Lung (tissue), 12 donors: ENCODE results near the gene MSRB1. TPM values are rescaled to one million over a fixed set of nuclear protein-coding genes. Genes with fewer than 3 reads are reported as not detected.
"Not testable (repeated sequence)": the region's sequence is repeated elsewhere in the genome, so short reads cannot be mapped to it uniquely, and the experiment has no call there.

Experiments
- ATAC-seq: fragments of 200-7000 bp; cut with Tn5 transposase; one replicate; pipeline ENCODE4 v1.9.1; 2020; ENCODE audit warnings: moderate number of reproducible peaks; ENCODE audit not compliant: insufficient read depth, low FRiP score
- DNase-seq, 3 donors: peaks; one replicate each; pipeline ENCODE4 v3.0.0-alpha.2; 2013 to 2017
- H3K27ac ChIP-seq, 2 donors: one replicate each; pipeline ENCODE4 v1.5.1; 2013; ENCODE audit warnings: mild to moderate bottlenecking in 2 of 2, moderate library complexity in 2 of 2, control low read depth in 1 of 2, inconsistent platforms in 1 of 2, low read depth in 1 of 2, low read length in 1 of 2
- H3K27me3 ChIP-seq, 3 donors: one replicate each; pipeline ENCODE4 v1.5.1; 2013; ENCODE audit warnings: low read length in 2 of 3; ENCODE audit not compliant: control insufficient read depth in 3 of 3, insufficient read depth in 3 of 3
- H3K36me3 ChIP-seq, 4 donors: one replicate each; pipeline ENCODE4 v1.5.1; 2013; ENCODE audit warnings: low read length in 4 of 4, mild to moderate bottlenecking in 1 of 4, moderate library complexity in 1 of 4; ENCODE audit not compliant: control insufficient read depth in 4 of 4, insufficient read depth in 4 of 4
- H3K4me1 ChIP-seq, 5 donors: one replicate each; pipeline ENCODE4 v1.5.1; 2013; ENCODE audit warnings: low read length in 5 of 5, mild to moderate bottlenecking in 2 of 5, moderate library complexity in 1 of 5; ENCODE audit not compliant: control insufficient read depth in 5 of 5, insufficient read depth in 5 of 5
- H3K4me3 ChIP-seq: one replicate; pipeline ENCODE4 v1.5.1; 2013; ENCODE audit warnings: mild to moderate bottlenecking, control low read depth, moderate library complexity
- H3K9ac ChIP-seq, 2 donors: one replicate each; pipeline ENCODE4 v1.5.1; 2013; ENCODE audit warnings: low read length in 2 of 2, control low read depth in 1 of 2; ENCODE audit not compliant: insufficient read depth in 1 of 2
- H3K9me3 ChIP-seq, 4 donors: one replicate each; pipeline ENCODE4 v1.5.1; 2013; ENCODE audit warnings: low read length in 3 of 4, mild to moderate bottlenecking in 1 of 4, moderate library complexity in 1 of 4; ENCODE audit not compliant: control insufficient read depth in 4 of 4, insufficient read depth in 3 of 4
- WGBS, 2 donors: extraction: QIAGEN DNeasy Blood & Tissue Kit; methylation state at CpG; one replicate each; pipeline ENCODE4 v1.1.7; 2013; 5-methylcytosine and 5-hydroxymethylcytosine counted together
- polyA plus RNA-seq, 2 donors: library from polyadenylated mRNA; stranded (reverse); fragments of 200-250 nt; gene quantifications; one replicate each; pipeline ENCODE4 v1.2.1, GENCODE V29; 2013
- total RNA-seq, 2 donors: library from RNA; depleted of rRNA in 1 of 2; stranded (reverse); fragments of >200 nt in 1 of 2; gene quantifications; one replicate each; pipeline ENCODE4 v1.2.1, GENCODE V29; 2014 to 2021
- TF ChIP-seq, protein P1 (sequence below): IDR thresholded peaks from 2 replicates; pipeline ENCODE4 v1.5.1; 2012; ENCODE audit warnings: mild to moderate bottlenecking; ENCODE audit errors: control extremely low read depth, extremely low read depth
- donor health status: control.
- donor health status: control.
- donor health status: Bipolar disorder and iron deficiency.
- donor health status: healthy.
- donor health status: DM: yes; HTN: yes; CAD: no.

Gene MSRB1
- total and polyA plus RNA-seq, 4 donors = 11.1 to 164 (median 51.2) TPM

DNA sequence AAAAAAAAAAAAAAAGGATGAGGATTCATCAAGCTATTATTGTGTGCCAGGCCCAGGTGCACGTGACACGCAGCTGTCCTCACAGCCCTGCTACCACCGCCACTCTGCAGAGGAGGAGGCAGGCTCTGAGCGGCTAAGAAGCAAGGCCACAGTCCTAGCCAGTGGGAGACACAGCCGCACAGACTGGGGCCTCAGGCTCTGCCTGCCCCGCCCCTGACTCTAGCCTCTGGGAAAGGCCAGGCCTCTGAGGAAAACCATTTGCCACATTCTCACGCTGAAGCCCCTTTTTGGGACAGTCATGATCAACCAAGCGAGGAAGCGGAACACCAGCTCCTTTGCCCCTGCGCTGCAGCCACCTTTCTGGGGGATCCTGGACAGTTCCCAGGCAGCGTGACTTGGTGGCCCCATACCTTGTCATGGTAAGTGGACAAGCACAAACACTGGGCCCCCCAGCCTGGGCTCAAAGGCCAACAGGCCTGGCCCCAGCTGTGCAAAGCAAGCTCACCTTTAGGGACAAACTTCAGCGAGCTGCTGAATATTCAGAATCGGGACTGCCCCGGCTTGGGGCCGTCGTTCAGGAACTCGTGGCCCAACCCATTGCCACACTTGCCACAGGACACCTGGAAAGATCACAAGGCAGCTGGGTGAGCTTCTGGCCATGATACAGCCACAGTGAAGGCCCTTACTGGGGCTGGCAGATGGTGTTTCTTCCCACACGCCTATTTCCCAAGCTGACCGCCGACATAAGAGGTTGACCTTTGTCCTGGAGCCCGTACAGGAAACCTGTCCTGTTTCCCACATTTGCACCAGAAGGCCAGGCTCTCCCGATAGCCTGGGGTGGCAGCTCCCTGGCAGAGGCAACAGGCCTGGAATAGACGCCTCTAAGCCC, 2.5 kb downstream of the MSRB1 start:
- TF ChIP-seq, protein P1, sequence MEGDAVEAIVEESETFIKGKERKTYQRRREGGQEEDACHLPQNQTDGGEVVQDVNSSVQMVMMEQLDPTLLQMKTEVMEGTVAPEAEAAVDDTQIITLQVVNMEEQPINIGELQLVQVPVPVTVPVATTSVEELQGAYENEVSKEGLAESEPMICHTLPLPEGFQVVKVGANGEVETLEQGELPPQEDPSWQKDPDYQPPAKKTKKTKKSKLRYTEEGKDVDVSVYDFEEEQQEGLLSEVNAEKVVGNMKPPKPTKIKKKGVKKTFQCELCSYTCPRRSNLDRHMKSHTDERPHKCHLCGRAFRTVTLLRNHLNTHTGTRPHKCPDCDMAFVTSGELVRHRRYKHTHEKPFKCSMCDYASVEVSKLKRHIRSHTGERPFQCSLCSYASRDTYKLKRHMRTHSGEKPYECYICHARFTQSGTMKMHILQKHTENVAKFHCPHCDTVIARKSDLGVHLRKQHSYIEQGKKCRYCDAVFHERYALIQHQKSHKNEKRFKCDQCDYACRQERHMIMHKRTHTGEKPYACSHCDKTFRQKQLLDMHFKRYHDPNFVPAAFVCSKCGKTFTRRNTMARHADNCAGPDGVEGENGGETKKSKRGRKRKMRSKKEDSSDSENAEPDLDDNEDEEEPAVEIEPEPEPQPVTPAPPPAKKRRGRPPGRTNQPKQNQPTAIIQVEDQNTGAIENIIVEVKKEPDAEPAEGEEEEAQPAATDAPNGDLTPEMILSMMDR = no peak
- peaks cover 0 to 12% (median 7%) of the 10 kb centered on the region in 5 donors for H3K4me1 ChIP-seq
- ATAC-seq (no peak), DNase-seq (no peak)
- peaks cover 0 to 1% (median 0%) of the 10 kb centered on the region in 4 donors for H3K9me3 ChIP-seq
- H3K36me3 ChIP-seq = peaks cover 2 to 33% (median 8%) of the 10 kb centered on the region in 4 donors
- 71 to 84% methylated on average over 23 of the region's 23 CpGs for WGBS, 2 donors
- H3K27me3 ChIP-seq = no peaks in the 10 kb centered on the region
- no peak overlapping the region for H3K4me3 ChIP-seq
- H3K27ac ChIP-seq = no peak overlapping the region
- H3K9ac ChIP-seq = no peak overlapping the region

GRCh38 chr16:1939833-1940232, 3.2 kb downstream of the MSRB1 start:
- H3K4me3 ChIP-seq, H3K27me3 ChIP-seq, H3K27ac ChIP-seq, ATAC-seq, DNase-seq, H3K9ac ChIP-seq, H3K9me3 ChIP-seq: not testable (repeated sequence)
- Histone ChIP-seq H3K36me3 (peaks cover 2 to 33% (median 8%) of the 10 kb centered on the region in 4 donors), H3K4me1 (peaks cover 0 to 12% (median 7%) of the 10 kb centered on the region in 5 donors)
- WGBS, 2 donors = 93% methylated on average over 8 of the region's 8 CpGs

- peaks cover 2 to 33% (median 8%) of the 10 kb centered on the region in 4 donors for H3K36me3 ChIP-seq
- H3K4me1 ChIP-seq = peaks cover 0 to 12% (median 7%) of the 10 kb centered on the region in 5 donors
- H3K9me3 ChIP-seq = peaks cover 0 to 1% (median 0%) of the 10 kb centered on the region in 4 donors
- H3K27me3 ChIP-seq = no peaks in the 10 kb centered on the region
- H3K4me3 ChIP-seq = no peak overlapping the region
- H3K9ac ChIP-seq = no peak overlapping the region
- WGBS, 2 donors = 73 to 88% methylated on average over 17 of the region's 17 CpGs
- DNase-seq (no peak), ATAC-seq (no peak)
- peak overlapping the region in 1 of 2 donors; percentile 62 for H3K27ac ChIP-seq
- TF ChIP-seq, protein P1 = no peak
These were observed 4.1 kb downstream of the MSRB1 start for GRCh38 chr16:1938910-1939309.

DNA sequence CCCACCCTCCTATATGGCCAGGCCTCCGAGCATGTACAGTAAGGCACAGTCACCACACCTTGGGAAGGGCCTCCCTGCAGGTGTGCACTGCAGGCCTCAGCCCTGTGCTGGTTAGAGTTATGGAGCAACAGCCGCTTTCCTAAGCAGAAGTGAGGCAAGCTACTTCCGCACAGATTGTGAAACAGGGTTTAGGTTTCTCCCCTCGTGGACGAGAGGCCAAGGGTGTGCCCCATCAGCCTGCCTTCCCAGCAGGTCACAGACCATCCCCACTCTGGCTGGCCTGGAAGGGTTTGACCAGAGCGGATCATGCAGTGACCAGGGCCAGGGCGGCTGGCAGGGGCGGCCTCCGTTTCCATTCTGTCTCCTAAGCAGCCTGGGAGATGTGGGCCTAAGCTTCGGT, 4.7 kb downstream of the MSRB1 start:
- peak overlapping the region in 1 of 2 donors; percentile 62 for H3K27ac ChIP-seq
- 38 to 77% methylated on average over 10 of the region's 10 CpGs for WGBS, 2 donors
- H3K27me3 ChIP-seq = no peaks in the 10 kb centered on the region
- H3K9ac ChIP-seq = no peak overlapping the region
- peaks cover 0 to 12% (median 7%) of the 10 kb centered on the region in 5 donors for H3K4me1 ChIP-seq
- DNase-seq (no peak), ATAC-seq (no peak)
- H3K9me3 ChIP-seq = peaks cover 0 to 1% (median 0%) of the 10 kb centered on the region in 4 donors
- peaks cover 2 to 33% (median 8%) of the 10 kb centered on the region in 4 donors for H3K36me3 ChIP-seq
- TF ChIP-seq, protein P1 = no peak
- no peak overlapping the region for H3K4me3 ChIP-seq
